ENCODE results near the gene SOX5.
"Not testable (repeated sequence)": the region's sequence is repeated elsewhere in the genome, so short reads cannot be mapped to it uniquely, and the experiment has no call there.

The SOX5 gene

DNA sequence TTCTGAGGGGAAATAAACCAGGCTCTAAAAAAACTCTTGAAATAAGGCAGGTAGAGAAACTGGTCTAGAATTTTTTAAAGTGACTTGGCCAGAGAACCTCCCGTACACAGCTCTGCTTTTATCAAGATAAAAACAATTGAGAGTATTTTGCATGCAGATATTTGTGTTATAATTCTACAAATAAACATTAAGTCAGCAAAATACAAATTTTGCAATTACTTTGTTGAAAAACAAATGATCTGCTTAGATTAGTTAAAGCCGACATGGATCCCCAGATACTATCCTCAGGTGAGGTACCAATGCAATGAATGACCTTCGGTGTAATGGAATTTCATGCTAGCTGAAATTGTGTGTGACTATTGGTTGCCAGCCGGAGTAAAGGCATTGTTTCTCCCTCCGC lies 197.2 kb downstream of the SOX5 start:
- DNase-seq = no peak

DNA sequence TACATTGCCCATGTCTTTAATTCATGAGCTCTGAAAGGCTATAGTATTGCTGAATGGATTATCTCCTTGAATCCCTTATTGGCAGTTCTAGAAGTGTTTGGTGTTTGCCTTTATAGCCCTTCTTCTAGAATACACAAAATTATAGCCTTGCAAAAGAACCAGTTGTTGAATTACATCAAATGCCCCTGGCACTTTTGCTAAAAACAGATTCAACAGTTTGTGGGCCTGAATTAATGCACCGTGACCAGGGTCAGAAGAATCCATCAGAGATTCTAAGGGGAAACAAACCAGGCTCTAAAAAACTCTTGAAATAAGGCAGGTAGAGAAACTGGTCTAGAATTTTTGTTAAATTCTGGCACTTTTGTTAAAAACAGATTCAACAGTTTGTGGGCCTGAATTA lies 197.8 kb downstream of the SOX5 start:
- DNase-seq = no peak

- DNase-seq = no peak
Measured at GRCh38 chr12:23750923-23751322, 198.5 kb downstream of the SOX5 start.

- DNase-seq = no peak
Measured at GRCh38 chr12:23744696-23745095, 204.8 kb downstream of the SOX5 start.

- no peak for DNase-seq
Measured at GRCh38 chr12:23742574-23742973, 206.9 kb downstream of the SOX5 start.

GRCh38 chr12:23731493-23731892 lies 218.0 kb downstream of the SOX5 start:
- no peak for DNase-seq

GRCh38 chr12:23731035-23731434 lies 218.4 kb downstream of the SOX5 start:
- no peak for DNase-seq

- no peak for DNase-seq
Measured at GRCh38 chr12:23729359-23729758, 220.1 kb downstream of the SOX5 start.

DNA sequence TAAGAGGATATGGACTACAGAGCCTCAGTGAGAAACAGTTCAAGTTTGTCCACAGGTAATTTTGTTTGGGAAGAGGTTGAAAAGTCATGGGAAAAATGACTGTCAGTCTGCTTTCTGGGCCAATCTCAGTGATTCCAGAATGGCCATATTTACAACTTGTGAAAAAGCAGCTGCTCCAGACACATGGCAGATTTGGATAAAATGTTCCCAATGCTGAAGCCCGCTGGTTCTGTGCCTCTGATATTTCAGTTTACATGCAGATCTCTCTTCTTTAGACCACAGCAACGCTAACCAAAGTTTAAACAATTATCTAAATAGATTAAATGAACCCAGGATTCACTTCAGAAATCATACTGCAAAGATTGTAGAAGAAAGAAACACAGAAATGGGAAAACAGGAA lies 222.8 kb downstream of the SOX5 start:
- no peak for DNase-seq

- no peak for DNase-seq
Measured at GRCh38 chr12:23722655-23723054, 226.8 kb downstream of the SOX5 start.

GRCh38 chr12:23721268-23721667 lies 228.2 kb downstream of the SOX5 start:
- no peak for DNase-seq

DNA sequence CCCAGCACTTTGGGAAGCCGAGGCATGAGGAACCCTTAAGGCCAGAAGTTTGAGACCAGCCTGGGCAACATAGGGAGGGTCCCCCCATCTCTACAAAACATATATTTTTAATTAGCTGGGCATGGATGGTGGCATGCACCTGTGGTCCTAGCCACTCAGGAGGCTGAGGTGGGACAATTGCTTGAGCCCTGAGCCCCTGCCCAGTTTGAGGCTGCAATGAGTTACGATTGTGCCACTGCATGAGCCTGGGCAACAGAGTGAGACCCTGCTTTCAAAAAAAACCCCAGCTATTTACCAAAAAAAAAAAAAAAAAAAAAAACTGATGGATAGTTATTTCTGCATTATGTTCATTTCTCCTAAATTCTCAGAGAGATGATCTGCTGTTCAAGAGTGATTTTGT lies 230.0 kb downstream of the SOX5 start:
- DNase-seq = no peak

DNA sequence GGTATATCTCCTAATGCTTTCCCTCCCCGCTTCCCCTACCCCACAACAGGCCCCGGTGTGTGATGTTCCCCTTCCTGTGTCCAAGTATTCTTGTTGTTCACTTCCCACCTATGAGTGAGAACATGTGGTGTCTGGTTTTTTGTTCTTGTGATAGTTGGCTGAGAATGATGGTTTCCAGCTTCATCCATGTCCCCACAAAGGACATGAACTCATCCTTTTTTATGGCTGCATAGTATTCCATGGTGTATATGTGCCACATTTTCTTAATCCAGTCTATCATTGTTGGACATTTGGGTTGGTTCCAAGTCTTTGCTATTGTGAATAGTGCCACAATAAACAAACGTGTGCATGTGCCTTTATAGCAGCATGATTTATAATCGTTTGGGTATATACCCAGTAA lies 239.1 kb downstream of the SOX5 start:
- not testable (repeated sequence) for DNase-seq

- DNase-seq = no peak
Measured at GRCh38 chr12:23708185-23708837, 241.2 kb downstream of the SOX5 start.

- DNase-seq = no peak
Measured at GRCh38 chr12:23707270-23707669, 242.2 kb downstream of the SOX5 start.

- no peak for DNase-seq
Measured at GRCh38 chr12:23704992-23705943, 244.2 kb downstream of the SOX5 start.

DNA sequence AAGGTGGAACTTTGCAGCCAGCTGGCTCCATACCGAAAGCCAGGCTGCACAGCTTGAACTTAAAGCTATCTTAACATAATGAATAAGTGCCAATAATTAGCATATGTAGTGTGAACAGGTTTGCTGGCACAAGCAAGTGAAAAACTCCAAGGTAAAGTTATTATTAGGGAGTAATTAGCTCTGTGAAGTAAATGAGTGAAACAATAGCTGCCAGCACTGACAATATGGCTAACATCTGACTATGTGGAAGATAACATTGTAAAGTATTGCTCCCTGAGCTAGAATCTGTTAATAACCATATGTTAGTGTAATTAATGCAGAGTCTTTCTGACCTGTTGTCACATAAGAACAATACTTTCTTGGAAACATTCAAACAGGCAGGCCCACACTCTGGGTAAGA lies 246.4 kb downstream of the SOX5 start:
- DNase-seq = no peak

DNA sequence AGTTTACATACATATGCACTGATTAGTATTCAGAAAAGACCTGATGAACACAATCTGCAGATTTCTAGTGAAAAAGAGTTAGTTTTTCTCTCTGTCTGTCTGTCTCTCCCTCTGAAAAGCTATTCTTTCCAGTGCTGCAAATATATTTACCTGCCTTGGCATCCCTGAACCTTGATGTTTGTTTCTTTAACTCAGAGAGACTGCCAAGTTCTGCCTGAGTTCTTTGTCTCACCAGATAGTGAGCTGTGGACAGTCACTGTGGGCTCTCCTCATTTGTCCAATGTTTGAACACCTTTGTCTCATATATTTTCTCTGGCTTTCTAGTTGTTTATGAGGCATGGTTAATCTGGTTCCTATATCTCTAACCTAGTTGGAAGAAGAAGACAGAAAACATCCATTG lies 250.4 kb downstream of the SOX5 start:
- DNase-seq = no peak

DNA sequence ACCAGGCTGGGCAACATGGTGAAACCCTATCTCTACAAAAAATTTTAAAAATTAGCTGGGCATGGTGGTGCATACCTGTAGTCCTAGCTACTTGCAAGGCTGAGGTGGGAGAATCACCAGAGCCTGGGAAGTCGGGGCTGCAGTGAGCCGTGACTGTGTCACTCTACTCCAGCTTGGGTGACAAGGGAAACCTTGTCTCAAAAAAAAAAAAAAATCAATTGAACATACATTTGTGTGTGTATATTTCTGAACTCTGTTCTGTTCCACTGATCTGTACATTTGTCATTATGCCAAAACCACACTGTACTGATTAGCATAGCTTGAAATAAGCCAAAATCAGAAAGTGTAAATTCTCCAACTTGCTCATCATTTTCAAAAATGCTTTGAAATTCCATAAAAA lies 254.6 kb downstream of the SOX5 start:
- DNase-seq = no peak

- no peak for DNase-seq
Measured at GRCh38 chr12:23694307-23694706, 255.2 kb downstream of the SOX5 start.

- DNase-seq = no peak
Measured at GRCh38 chr12:23687947-23688346, 261.5 kb downstream of the SOX5 start.

DNA sequence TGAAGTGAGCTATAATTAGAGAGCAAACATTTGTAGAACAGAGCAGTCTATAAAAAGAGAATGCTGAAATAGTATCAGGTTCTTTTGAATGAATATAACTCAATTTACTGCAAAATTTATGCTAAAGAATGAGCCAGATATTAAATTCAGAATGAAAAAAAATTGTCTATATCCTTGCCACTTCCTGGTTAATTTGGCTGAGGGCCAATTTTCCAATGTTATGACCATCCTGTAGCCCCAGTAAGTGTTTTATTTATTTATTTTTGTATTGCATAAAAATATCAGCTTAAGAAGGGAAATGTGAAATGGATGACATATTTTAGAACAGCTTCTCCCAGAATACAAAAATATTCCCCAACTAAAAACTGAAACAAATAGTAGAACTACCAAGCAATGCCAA lies 263.4 kb downstream of the SOX5 start:
- no peak for DNase-seq

GRCh38 chr12:23684121-23684520 lies 265.3 kb downstream of the SOX5 start:
- DNase-seq = no peak

DNA sequence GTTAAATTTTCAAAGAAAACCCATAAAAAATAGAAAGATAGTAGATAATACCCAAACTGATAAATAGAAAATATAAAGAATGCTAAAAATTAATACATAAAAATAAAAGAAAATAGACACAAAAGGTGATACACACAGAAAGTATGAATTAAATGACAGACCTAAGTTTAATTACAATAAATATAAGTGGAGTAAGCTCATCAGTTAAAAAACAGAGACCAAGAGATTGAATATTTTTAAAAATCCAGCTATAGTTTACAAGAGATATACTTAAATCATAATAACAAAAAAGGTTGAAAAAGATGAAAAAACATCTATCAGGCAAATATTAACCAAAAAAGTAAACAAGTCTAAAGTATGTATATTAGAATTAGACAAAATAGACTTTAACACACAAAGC lies 268.2 kb downstream of the SOX5 start:
- no peak for DNase-seq
